Stimulated activated CD4-positive, alpha-beta T cell treated with anti-CD3 and anti-CD28 coated beads, TNF-alpha, amount 100 ng/mL, for 24 hours (primary cell): ENCODE measurements around the gene OR8S1.

Experiments used
- DNase-seq, 3 experiments: peaks; one replicate each; pipeline ENCODE4 v3.0.0-alpha.2; 2020; ENCODE audit warnings: low read depth in 3 of 3

OR8S1 gene

DNA sequence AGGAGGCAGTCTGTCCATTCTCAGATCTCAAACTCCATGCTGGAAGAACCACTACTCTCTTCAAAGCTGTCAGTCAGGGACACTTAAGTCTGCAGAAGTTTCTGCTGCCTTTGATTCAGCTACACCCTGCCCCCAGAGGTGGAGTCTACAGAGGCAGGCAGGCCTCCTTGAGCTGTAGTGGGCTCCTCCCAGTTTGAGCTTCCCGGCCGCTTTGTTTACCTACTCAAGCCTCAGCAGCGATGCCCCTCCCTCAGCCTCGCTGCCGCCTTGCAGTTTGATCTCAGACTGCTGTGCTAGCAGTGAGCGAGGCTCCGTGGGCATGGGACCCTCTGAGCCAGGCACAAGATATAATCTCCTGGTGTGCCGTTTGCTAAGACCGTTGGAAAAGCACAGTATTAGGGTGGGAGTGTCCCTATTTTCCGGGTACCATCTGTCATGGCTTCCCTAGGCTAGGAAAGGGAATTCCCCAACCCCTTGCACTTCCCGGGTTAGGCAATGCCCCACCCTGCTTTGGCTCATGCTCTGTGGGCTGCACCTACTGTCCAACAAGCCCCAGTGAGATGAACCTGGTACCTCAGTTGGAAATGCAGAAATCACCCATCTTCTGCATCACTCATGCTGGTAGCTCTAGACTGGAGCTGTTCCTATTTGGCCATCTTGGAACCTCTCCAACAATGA, 28.4 kb downstream of the OR8S1 start:
- peak in 1 of 3 experiments; percentile 6 for DNase-seq

- DNase-seq = no peak
Observed at GRCh38 chr12:48556631-48557030, 31.2 kb downstream of the OR8S1 start.

- DNase-seq = no peak
Observed at GRCh38 chr12:48557919-48558318, 32.5 kb downstream of the OR8S1 start.

DNA sequence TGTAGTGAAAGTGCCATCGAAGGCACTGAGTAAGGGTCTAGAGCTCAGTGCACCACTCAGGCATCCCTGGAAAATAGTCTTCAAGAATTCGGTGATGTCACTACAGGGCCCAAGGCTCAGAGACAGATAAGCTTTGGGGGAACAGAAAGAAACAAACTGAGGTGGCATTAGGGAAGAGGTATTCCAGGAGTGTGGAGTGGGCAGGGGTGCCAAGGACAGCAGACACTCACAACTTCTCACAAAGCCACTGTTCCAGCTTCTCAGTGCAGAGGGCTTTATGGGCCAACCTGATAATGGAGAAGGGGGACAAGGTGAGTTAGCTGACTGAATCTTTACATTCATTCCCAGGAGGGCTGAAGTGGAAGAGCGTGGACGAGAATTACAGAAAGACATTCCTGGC, 42.3 kb downstream of the OR8S1 start:
- DNase-seq = no peak

- no peak for DNase-seq
Observed at GRCh38 chr12:48569946-48570345, 44.5 kb downstream of the OR8S1 start, which contains the start of gene LALBA. TSS of gene LALBA (minus strand) at chr12:48570046. CDS start at chr12:48570020, 26 bp downstream.

DNA sequence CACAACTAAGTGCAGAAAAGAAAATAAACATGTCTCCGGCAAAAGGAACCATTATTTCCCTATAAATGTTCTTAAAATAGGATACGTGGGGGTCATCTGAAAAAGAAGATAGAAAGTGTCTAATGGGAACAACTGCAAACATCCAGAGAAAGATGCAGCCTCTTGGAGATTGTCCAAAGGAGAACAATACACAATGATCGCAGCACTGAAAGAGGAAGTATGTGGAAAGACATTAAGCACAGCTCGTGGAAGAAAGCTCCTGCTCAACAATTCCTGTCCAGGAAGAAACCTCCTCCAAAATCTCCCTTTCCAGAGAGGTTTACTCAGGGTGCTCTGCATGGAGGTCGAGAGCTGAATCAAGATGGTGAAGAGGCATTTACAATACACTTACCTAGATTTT, 46.9 kb downstream of the OR8S1 start:
- no peak for DNase-seq
